GM23338 (cell line): ENCODE measurements around the gene SH3BP4. TPM values are rescaled to one million over a fixed set of nuclear protein-coding genes. Genes with fewer than 3 reads are reported as not detected.

Experiments
- ATAC-seq: fragments of 200-7000 bp; cut with Tn5 transposase; 3 replicates; pipeline ENCODE4 v1.9.1; 2020
- DNase-seq: peaks from one replicate; pipeline ENCODE4 v3.0.0-alpha.2; 2015; ENCODE audit warnings: low spot score
- H2AFZ ChIP-seq: fragments of 200-600 bp; sonication (generic); 2 replicates; pipeline ENCODE4 v1.8.0; 2016; ENCODE audit warnings: antibody characterized with exemption, mild to moderate bottlenecking, moderate library complexity
- H3F3A ChIP-seq: fragments of 200-600 bp; sonication (generic); replicated peaks from 2 replicates; pipeline ENCODE4 v1.8.0; 2017; ENCODE audit warnings: antibody characterized with exemption, mixed run types, low read depth
- H3K27ac ChIP-seq: fragments of 200-600 bp; sonication (generic); 2 replicates; pipeline ENCODE4 v1.6.1; 2016; ENCODE audit warnings: low read depth
- H3K27me3 ChIP-seq: fragments of 200-600 bp; sonication (generic); 2 replicates; pipeline ENCODE4 v1.8.0; 2016; ENCODE audit warnings: mild to moderate bottlenecking, mixed run types, moderate library complexity; ENCODE audit not compliant: insufficient read depth
- H3K36me3 ChIP-seq: fragments of 200-600 bp; sonication (generic); 2 replicates; pipeline ENCODE4 v1.8.0; 2016; ENCODE audit warnings: mild to moderate bottlenecking; ENCODE audit not compliant: insufficient read depth
- H3K4me1 ChIP-seq: fragments of 200-600 bp; sonication (generic); 2 replicates; pipeline ENCODE4 v1.8.0; 2016; ENCODE audit warnings: mild to moderate bottlenecking, moderate library complexity; ENCODE audit not compliant: insufficient read depth
- H3K4me2 ChIP-seq: fragments of 200-600 bp; sonication (generic); 2 replicates; pipeline ENCODE4 v1.7.1; 2017; ENCODE audit warnings: mixed run types
- H3K4me3 ChIP-seq: fragments of 200-600 bp; sonication (generic); 2 replicates; pipeline ENCODE4 v1.6.1; 2016; ENCODE audit warnings: mixed run types
- H3K79me2 ChIP-seq: fragments of 200-600 bp; sonication (generic); replicated peaks from 2 replicates; pipeline ENCODE4 v1.8.0; 2017; ENCODE audit warnings: mild to moderate bottlenecking; ENCODE audit not compliant: insufficient read depth
- H3K9me2 ChIP-seq: fragments of 200-600 bp; sonication (generic); 2 replicates; pipeline ENCODE4 v1.8.0; 2017; ENCODE audit not compliant: insufficient read depth
- H4K20me1 ChIP-seq: fragments of 200-600 bp; sonication (generic); replicated peaks from 2 replicates; pipeline ENCODE4 v1.8.0; 2017; ENCODE audit warnings: mild to moderate bottlenecking; ENCODE audit not compliant: insufficient read depth
- H3K27ac Mint-ChIP-seq: 2 replicates; pipeline ENCODE4 v1.8.0; 2020; ENCODE audit warnings: inconsistent platforms, mild to moderate bottlenecking, moderate library complexity, mixed read lengths
- H3K27me3 Mint-ChIP-seq: 3 replicates; pipeline ENCODE4 v1.8.0; 2022; ENCODE audit warnings: low read depth, mild to moderate bottlenecking, moderate library complexity, mixed read lengths, inconsistent platforms; ENCODE audit not compliant: insufficient read depth, poor library complexity
- H3K36me3 Mint-ChIP-seq: 3 replicates; pipeline ENCODE4 v1.8.0; 2021; ENCODE audit warnings: low read depth, mild to moderate bottlenecking, inconsistent platforms, moderate library complexity, mixed read lengths
- H3K4me1 Mint-ChIP-seq: 3 replicates; pipeline ENCODE4 v1.8.0; 2020; ENCODE audit warnings: mild to moderate bottlenecking, inconsistent platforms, mixed read lengths
- H3K4me3 Mint-ChIP-seq: 3 replicates; pipeline ENCODE4 v1.8.0; 2021; ENCODE audit warnings: moderate library complexity, mild to moderate bottlenecking, inconsistent platforms, mixed read lengths
- H3K9me3 Mint-ChIP-seq: 3 replicates; pipeline ENCODE4 v1.8.0; 2020; ENCODE audit warnings: moderate library complexity, mild to moderate bottlenecking, inconsistent platforms, mixed read lengths
- CREB1 ChIP-seq: fragments of 250-450 bp; sonication (Bioruptor Pico); IDR thresholded peaks from 2 replicates; pipeline ENCODE4 v1.5.0; 2020; ENCODE audit warnings: low read depth, mild to moderate bottlenecking, moderate library complexity
- EZH2 ChIP-seq: fragments of 200-600 bp; sonication (generic); IDR thresholded peaks from one replicate; pipeline ENCODE4 v1.8.0; 2017; ENCODE audit warnings: antibody characterized with exemption, mild to moderate bottlenecking, low read depth; ENCODE audit not compliant: unreplicated experiment
- JUNB ChIP-seq: IDR thresholded peaks from one replicate; pipeline ENCODE4 v1.6.1; 2016; ENCODE audit warnings: antibody characterized with exemption; ENCODE audit not compliant: unreplicated experiment
- NANOG ChIP-seq: IDR thresholded peaks from 2 replicates; pipeline ENCODE4 v1.6.1; 2016; ENCODE audit warnings: antibody characterized with exemption, borderline replicate concordance
- POLR2AphosphoS5 ChIP-seq: IDR thresholded peaks from 2 replicates; pipeline ENCODE4 v1.6.1; 2016; ENCODE audit warnings: antibody characterized with exemption, low read depth
- REST ChIP-seq: IDR thresholded peaks from one replicate; pipeline ENCODE4 v1.6.1; 2018; ENCODE audit warnings: antibody characterized with exemption; ENCODE audit not compliant: unreplicated experiment
- STAT1 ChIP-seq: IDR thresholded peaks from one replicate; pipeline ENCODE4 v1.6.1; 2016; ENCODE audit warnings: antibody characterized with exemption; ENCODE audit not compliant: unreplicated experiment
- ZNF114 ChIP-seq: fragments of 250-450 bp; sonication (Bioruptor Pico); IDR thresholded peaks from 2 replicates; pipeline ENCODE4 v1.5.0; 2020; ENCODE audit warnings: mild to moderate bottlenecking, moderate library complexity
- polyA plus RNA-seq: library from polyadenylated mRNA; unstranded; fragments of >200 nt; fragmentation: Nextera tagmentation; extraction: Ambion mirVana; gene quantifications from 2 replicates; pipeline ENCODE4 v1.2.1, GENCODE V29; 2016
- total RNA-seq: library from RNA; depleted of rRNA; stranded (reverse); fragments of >200 nt; shearing (Covaris generic); gene quantifications from 2 replicates; pipeline ENCODE4 v1.2.3, GENCODE V29; 2014
- TF ChIP-seq, protein P1 (sequence below): IDR thresholded peaks from 2 replicates; pipeline ENCODE4 v1.6.1; 2016; ENCODE audit warnings: antibody characterized with exemption

The SH3BP4 gene
- total and polyA plus RNA-seq, 2 experiments from 2014 or later: 15.6 to 50.9 TPM

GRCh38 chr2:235082578-235083338 is 130.9 kb downstream of the SH3BP4 start:
- Mint-ChIP-seq H3K4me3 (no peak overlapping the region), H3K36me3 (no peaks in the 10 kb centered on the region), H3K9me3 (no peaks in the 10 kb centered on the region), H3K27ac (no peak overlapping the region), H3K27me3 (peaks cover 6% of the 10 kb centered on the region), H3K4me1 (peaks cover 8% of the 10 kb centered on the region)
- Histone ChIP-seq H3K4me1 (peaks cover 5% of the 10 kb centered on the region; the same call in 1 of the 2 replicates), H3K79me2 (no peaks in the 10 kb centered on the region), H3K4me3 (no peak overlapping the region), H3K4me2 (no peak overlapping the region), H3K27ac (no peak overlapping the region), H3K9me2 (peaks cover 5% of the 10 kb centered on the region; the same call in 1 of the 2 replicates), H3K36me3 (no peaks in the 10 kb centered on the region), H3K27me3 (no peaks in the 10 kb centered on the region), H2AFZ (no peak overlapping the region), H4K20me1 (no peaks in the 10 kb centered on the region), H3F3A (no peaks in the 10 kb centered on the region)
- TF ChIP-seq POLR2AphosphoS5 (no peak), JUNB (no peak), CREB1 (CRISPR knock-in tag) (no peak), REST (no peak), EZH2 (no peak), ZNF114 (CRISPR knock-in tag) (no peak), NANOG (no peak)
- TF ChIP-seq, protein P1, sequence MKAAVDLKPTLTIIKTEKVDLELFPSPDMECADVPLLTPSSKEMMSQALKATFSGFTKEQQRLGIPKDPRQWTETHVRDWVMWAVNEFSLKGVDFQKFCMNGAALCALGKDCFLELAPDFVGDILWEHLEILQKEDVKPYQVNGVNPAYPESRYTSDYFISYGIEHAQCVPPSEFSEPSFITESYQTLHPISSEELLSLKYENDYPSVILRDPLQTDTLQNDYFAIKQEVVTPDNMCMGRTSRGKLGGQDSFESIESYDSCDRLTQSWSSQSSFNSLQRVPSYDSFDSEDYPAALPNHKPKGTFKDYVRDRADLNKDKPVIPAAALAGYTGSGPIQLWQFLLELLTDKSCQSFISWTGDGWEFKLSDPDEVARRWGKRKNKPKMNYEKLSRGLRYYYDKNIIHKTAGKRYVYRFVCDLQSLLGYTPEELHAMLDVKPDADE: no peak
- ATAC-seq: no peak
- DNase-seq: no peak

DNA sequence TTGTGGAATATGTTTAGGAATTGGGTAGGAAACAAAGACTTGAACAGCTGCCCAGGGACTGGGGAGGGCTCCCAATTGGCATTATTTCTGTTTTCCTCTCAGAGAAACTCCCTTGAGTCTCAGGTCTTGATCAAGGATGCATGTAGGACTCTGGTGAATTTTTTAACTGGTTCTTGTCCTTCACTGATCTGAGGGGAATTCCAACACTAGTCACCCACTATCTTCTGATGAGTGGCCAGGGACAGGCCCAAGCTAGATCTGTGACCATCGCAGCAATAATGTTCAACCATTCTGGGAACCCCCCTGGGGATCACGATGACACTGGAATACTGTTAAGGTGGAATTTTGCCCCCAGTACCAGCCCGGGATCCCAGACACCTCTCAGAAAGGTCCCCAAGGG is 132.0 kb downstream of the SH3BP4 start:
- no peak overlapping the region for H3K4me2 ChIP-seq
- no peaks in the 10 kb centered on the region for H3F3A ChIP-seq
- DNase-seq: no peak
- no peak overlapping the region for H3K27ac ChIP-seq
- H3K79me2 ChIP-seq: no peaks in the 10 kb centered on the region
- H3K4me3 Mint-ChIP-seq: no peak overlapping the region
- H3K9me2 ChIP-seq: peaks cover 5% of the 10 kb centered on the region; the same call in 1 of the 2 replicates
- H3K4me3 ChIP-seq: no peak overlapping the region
- no peak overlapping the region for H3K27ac Mint-ChIP-seq
- H3K27me3 Mint-ChIP-seq: peaks cover 8% of the 10 kb centered on the region
- H4K20me1 ChIP-seq: no peaks in the 10 kb centered on the region
- no peak for ATAC-seq
- no peaks in the 10 kb centered on the region for H3K27me3 ChIP-seq
- no peak overlapping the region for H2AFZ ChIP-seq
- no peaks in the 10 kb centered on the region; the same call in 1 of the 2 replicates for H3K4me1 ChIP-seq
- no peaks in the 10 kb centered on the region for H3K9me3 Mint-ChIP-seq
- no peaks in the 10 kb centered on the region for H3K36me3 Mint-ChIP-seq
- H3K4me1 Mint-ChIP-seq: peaks cover 8% of the 10 kb centered on the region
- no peaks in the 10 kb centered on the region for H3K36me3 ChIP-seq
- TF ChIP-seq CREB1 (CRISPR knock-in tag) (no peak), JUNB (no peak), STAT1 (no peak)
